Liver (tissue), 3 donors: ENCODE data around the gene USP48.

Experiments
- CTCF ChIP-seq: fragments of 150-350 bp; IDR thresholded peaks from 2 replicates; pipeline ENCODE4 v1.5.1; 2017; ENCODE audit warnings: improper control_type of control experiment, low read depth, low read length; ENCODE audit not compliant: missing input control
- EGR1 ChIP-seq, 2 donors: IDR thresholded peaks; 2 replicates each; pipeline ENCODE4 v1.6.1; 2016 to 2018; ENCODE audit warnings: antibody characterized with exemption in 2 of 2, low read depth in 2 of 2
- FOXA1 ChIP-seq: IDR thresholded peaks from 2 replicates; pipeline ENCODE4 v1.6.1; 2016; ENCODE audit warnings: antibody characterized with exemption
- GABPA ChIP-seq, 2 donors: IDR thresholded peaks in 1 of 2; conservative IDR thresholded peaks in 1 of 2; 2 replicates each; pipeline ENCODE4 v1.6.1; 2016; ENCODE audit warnings: antibody characterized with exemption in 2 of 2, mild to moderate bottlenecking in 1 of 2, moderate library complexity in 1 of 2
- JUND ChIP-seq, 2 donors: IDR thresholded peaks; 2 replicates each; pipeline ENCODE4 v1.6.1; 2016; ENCODE audit warnings: antibody characterized with exemption in 2 of 2
- MAX ChIP-seq: IDR thresholded peaks from 2 replicates; pipeline ENCODE4 v1.6.1; 2016; ENCODE audit warnings: antibody characterized with exemption
- NR2F2 ChIP-seq: IDR thresholded peaks from 2 replicates; pipeline ENCODE4 v1.6.1; 2016; ENCODE audit warnings: antibody characterized with exemption
- RAD21 ChIP-seq, 2 donors: IDR thresholded peaks; 2 replicates each; pipeline ENCODE4 v1.6.1; 2016; ENCODE audit warnings: antibody characterized with exemption in 2 of 2, mild to moderate bottlenecking in 2 of 2
- REST ChIP-seq: IDR thresholded peaks from 2 replicates; pipeline ENCODE4 v1.6.1; 2016; ENCODE audit warnings: antibody characterized with exemption, mild to moderate bottlenecking
- SP1 ChIP-seq: IDR thresholded peaks from 2 replicates; pipeline ENCODE4 v1.6.1; 2018; ENCODE audit warnings: antibody characterized with exemption, mild to moderate bottlenecking
- YY1 ChIP-seq: IDR thresholded peaks from 2 replicates; pipeline ENCODE4 v1.6.1; 2016; ENCODE audit warnings: antibody characterized with exemption, mild to moderate bottlenecking
- donor health status: healthy.
- donor health status: healthy.

- no peak for TF ChIP-seq CTCF
- peak; percentile 95 for TF ChIP-seq SP1
- peak in 1 of 2 donors; percentile 36 for TF ChIP-seq RAD21 (IDR thresholded peaks at IDR 0.05)
- TF ChIP-seq JUND (IDR thresholded peaks at IDR 0.05): peak in 1 of 2 donors; percentile 34
- no peak for TF ChIP-seq MAX
- peak; percentile 75 to 82 for TF ChIP-seq EGR1 (IDR thresholded peaks at IDR 0.05; ENCODE audit: low read depth in 2 of 2)
- TF ChIP-seq NR2F2: peak; percentile 66
- peak in 1 of 2 donors; percentile 45 for TF ChIP-seq GABPA (IDR thresholded peaks at IDR 0.05 in 1 of 2, conservative IDR thresholded peaks at IDR 0.05 in 1 of 2)
- TF ChIP-seq REST: peak; percentile 81
- peak; percentile 69 for TF ChIP-seq YY1
- TF ChIP-seq FOXA1: no peak
These were observed 113.5 kb downstream of the USP48 start, which contains the start of gene RAP1GAP for GRCh38 chr1:21669258-21670058.
